ENCODE results near the gene GDPD3.

GDPD3 gene

DNA sequence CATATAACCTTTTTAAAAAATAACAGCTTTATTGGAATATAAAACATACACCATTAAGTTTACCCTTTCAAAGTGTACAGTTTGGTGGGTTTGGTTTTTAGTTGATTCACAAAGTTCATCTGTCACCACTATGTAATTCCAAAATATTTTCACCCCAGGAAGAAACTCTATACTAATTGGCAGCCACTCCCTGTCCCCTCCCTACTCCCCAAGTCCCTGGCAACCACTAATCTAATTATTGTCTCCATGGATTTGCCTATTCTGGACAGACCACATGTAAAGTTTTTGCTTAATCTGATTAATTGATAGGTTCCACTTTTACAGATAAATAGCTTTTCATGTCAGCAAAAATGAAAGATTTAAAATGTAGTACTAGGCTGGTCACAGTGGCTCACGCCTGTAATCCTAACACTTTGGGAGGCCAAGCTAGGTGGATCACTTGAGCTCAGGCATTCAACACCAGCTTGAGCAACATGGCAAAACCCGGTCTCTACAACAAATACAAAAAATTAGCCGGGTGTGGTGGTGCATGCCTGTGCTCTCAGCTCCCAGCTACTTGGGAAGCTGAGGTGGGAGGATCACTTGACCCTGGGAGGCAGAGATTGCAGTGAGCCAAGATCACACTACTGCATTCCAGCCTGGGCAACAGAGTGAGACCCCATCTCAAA lies 34.6 kb upstream of the GDPD3 start:
- no peak for DNase-seq (ENCODE audit: low spot score)
- H3K27ac ChIP-seq: no peak overlapping the region
- TF ChIP-seq, protein P1, sequence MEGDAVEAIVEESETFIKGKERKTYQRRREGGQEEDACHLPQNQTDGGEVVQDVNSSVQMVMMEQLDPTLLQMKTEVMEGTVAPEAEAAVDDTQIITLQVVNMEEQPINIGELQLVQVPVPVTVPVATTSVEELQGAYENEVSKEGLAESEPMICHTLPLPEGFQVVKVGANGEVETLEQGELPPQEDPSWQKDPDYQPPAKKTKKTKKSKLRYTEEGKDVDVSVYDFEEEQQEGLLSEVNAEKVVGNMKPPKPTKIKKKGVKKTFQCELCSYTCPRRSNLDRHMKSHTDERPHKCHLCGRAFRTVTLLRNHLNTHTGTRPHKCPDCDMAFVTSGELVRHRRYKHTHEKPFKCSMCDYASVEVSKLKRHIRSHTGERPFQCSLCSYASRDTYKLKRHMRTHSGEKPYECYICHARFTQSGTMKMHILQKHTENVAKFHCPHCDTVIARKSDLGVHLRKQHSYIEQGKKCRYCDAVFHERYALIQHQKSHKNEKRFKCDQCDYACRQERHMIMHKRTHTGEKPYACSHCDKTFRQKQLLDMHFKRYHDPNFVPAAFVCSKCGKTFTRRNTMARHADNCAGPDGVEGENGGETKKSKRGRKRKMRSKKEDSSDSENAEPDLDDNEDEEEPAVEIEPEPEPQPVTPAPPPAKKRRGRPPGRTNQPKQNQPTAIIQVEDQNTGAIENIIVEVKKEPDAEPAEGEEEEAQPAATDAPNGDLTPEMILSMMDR (IDR thresholded peaks at IDR 0.05): no peak
- H3K4me3 ChIP-seq: no peak overlapping the region

DNA sequence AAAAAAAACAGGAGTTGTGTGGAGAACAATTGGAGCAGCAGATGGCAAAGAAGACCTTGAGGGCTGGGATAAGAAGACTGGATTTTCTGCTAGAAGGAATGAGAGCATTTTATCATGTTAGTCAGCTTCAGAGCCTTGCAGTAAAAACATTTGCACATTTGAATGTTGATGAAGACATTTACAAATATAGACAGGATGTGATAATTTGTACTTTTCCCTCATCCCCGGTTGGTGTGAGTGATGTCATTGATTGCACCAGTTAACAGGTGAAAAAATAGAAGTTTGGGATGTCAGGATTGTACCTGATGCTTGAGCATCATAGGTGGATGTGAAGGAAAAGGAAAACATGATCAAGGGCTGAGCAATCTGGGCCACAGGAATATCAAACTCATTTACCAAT lies 32.3 kb upstream of the GDPD3 start:
- no peak for DNase-seq (ENCODE audit: low spot score)
- TF ChIP-seq, protein P1 (IDR thresholded peaks at IDR 0.05): no peak
- H3K4me3 ChIP-seq: no peak overlapping the region
- no peak overlapping the region for H3K27ac ChIP-seq

DNA sequence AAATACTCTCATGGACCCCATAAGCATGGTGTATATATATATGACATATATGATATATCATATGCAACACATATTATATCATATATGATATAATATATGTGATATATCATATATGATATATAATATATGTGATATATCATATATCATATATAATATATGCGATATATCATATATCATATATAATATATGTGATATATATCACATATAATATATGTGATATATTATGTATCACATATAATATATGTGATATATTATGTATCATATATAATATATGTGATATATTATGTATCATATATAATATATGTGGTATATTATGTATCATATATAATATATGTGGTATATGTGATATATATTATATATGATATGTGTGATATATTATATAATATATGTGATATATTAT lies 31.6 kb upstream of the GDPD3 start:
- Histone ChIP-seq H3K4me3 (no peak overlapping the region), H3K27ac (no peak overlapping the region)
- TF ChIP-seq, protein P1 (IDR thresholded peaks at IDR 0.05): no peak
- DNase-seq (ENCODE audit: low spot score): no peak

DNA sequence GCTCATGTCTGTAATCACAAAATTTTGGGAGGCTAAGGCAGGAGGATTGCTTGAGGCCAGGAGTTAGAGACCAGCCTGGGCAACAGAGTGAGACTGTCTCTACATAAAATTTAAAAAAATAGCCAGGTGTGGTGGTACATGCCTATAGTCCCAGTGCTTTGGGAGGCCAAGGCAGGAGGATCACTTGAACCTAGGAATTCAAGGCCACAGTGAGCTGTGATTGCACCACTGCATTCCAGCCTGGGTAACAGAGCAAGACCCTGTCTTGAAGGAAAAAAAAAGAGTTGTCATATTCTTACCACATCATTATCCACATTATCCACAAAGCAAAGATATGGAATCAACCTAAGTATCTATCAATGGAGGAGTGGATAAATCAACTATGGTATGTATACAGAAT lies 30.7 kb upstream of the GDPD3 start:
- Histone ChIP-seq H3K27ac (no peak overlapping the region), H3K4me3 (no peak overlapping the region)
- no peak for DNase-seq (ENCODE audit: low spot score)
- TF ChIP-seq, protein P1 (IDR thresholded peaks at IDR 0.05): no peak

DNA sequence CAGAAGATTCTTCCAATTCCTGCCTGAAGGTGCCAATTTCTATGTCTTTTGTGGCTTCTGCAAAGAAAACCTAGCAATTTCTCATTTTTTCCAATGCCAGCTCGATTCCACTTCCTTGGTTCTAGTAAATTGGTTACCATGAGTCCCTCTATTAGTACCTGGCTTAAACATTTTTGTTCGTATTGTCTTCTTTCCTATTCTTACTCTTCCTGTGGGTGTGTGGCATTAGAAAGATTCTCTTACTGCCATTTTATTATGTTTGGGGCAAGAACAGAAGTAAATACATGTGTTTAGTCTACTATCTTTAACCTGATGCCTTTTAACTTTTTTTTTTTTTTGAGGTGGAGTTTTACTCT lies 30.0 kb upstream of the GDPD3 start:
- no peak overlapping the region for H3K4me3 ChIP-seq
- H3K27ac ChIP-seq: no peak overlapping the region
- TF ChIP-seq, protein P1 (IDR thresholded peaks at IDR 0.05): no peak
- DNase-seq (ENCODE audit: low spot score): no peak

DNA sequence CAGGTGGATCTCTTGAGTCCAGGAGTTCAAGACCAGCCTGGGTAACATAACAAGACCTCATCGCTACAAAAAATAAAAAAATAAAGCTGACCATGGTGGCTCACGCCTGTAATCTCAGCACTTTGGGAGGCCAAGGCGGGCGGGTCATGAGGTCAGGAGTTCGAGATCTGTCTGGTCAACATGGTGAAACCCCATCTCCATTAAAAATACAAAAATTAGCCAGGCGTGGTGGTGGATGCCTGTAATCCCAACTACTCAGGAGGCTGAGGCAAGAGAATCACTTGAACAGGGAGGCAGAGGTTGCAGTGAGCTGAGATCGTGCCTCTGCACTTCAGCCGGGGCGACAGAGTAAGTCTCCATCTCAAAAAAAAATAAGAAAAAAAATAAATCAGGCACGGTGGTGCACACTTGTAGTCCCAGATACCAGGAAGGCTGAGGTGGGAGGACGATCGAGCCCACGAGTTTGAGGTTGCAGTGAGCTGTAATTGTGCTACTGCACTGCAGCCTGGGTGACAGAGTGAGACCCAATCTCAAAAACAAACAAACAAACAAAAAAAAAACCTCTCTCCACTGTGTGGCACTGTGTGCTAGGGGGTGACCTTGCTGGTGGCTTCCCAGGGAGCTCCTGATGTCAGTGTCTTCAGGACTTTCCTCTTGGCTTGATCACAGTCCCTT lies 29.5 kb upstream of the GDPD3 start:
- Histone ChIP-seq H3K27ac (no peak overlapping the region), H3K4me3 (no peak overlapping the region)
- TF ChIP-seq, protein P1 (IDR thresholded peaks at IDR 0.05): no peak
- no peak for DNase-seq (ENCODE audit: low spot score)

DNA sequence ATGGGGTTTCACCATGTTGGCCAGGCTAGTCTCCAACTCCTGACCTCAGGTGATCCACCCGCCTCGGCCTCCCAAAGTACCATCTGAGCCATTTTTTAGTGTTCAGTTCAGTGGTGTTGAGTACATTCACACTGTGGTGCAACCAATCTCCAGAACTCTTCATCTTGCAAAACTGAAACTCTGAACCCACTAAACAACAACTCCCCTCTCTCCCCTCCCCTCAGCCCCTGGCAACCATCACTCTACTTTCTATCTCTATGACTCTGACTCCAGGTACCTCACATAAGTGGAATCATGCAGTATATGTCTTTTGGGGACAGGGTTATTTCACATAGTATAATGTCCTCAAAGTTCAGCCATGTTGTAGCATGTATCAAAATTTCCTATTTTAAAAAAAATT lies 28.4 kb upstream of the GDPD3 start:
- DNase-seq (ENCODE audit: low spot score): no peak
- Histone ChIP-seq H3K4me3 (no peak overlapping the region), H3K27ac (no peak overlapping the region)
- TF ChIP-seq, protein P1 (IDR thresholded peaks at IDR 0.05): no peak

All from coronary artery (tissue), 2 donors.